K562 (cell line): Measurements from ENCODE around the gene CPA2. TPM values are rescaled to one million over a fixed set of nuclear protein-coding genes. Genes with fewer than 3 reads are reported as not detected.

ENCODE experiments used
- ATAC-seq: fragments of 200-7000 bp; cut with Tn5 transposase; 3 replicates; pipeline ENCODE4 v1.9.1; 2020; ENCODE audit warnings: moderate library complexity
- BruUV-seq: library from RNA; stranded (reverse); fragments of 400-500 nt; replicated peaks from 2 replicates; lab custom pipeline; 2021; lab: Mats Ljungman, UMichigan
- CTCF ChIA-PET: fragments of 300-600 bp; formaldehyde crosslinking; extraction: SDS; loops from one replicate; lab custom pipeline; 2021; ENCODE audit warnings: low intra/inter-chr PET ratio; lab: Yijun Ruan, JAX
- POLR2A ChIA-PET: fragments of 300-600, 350-650 bp; sonication (Branson Sonifier 250); formaldehyde crosslinking; extraction: SDS; loops from one replicate; lab custom pipeline; 2021; ENCODE audit warnings: antibody characterized with exemption, inconsistent platforms; lab: Yijun Ruan, JAX
- DNase-seq, 4 experiments: peaks; one replicate each; pipeline versions ENCODE4 v3.0.0 to v3.0.0-alpha.2; 2011 to 2018; ENCODE audit warnings: low spot score in 3 of 4, mixed read lengths in 3 of 4; ENCODE audit errors: extremely low read depth in 1 of 4
- FAIRE-seq: peaks from 2 replicates; lab custom pipeline; 2011; peaks lifted over from hg19 to GRCh38; lab: Jason Lieb, UNC
- H2AFZ ChIP-seq: 2 replicates; pipeline ENCODE4 v1.6.0; 2011; ENCODE audit warnings: low read depth, low read length, control low read depth, inconsistent platforms
- H3K27ac ChIP-seq: fragments of 200-600 bp; 3 replicates; pipeline ENCODE4 v1.8.0; 2011; ENCODE audit warnings: low read depth, mild to moderate bottlenecking, control low read depth, inconsistent platforms, low read length, moderate library complexity, mixed read lengths; ENCODE audit errors: extremely low read depth
- H3K27me3 ChIP-seq, 2 experiments: fragments of 300-600 bp in 1 of 2; 2 replicates in 1 of 2; 3 replicates in 1 of 2; pipeline versions ENCODE4 v1.6.0 to v1.8.0; 2011; ENCODE audit warnings: inconsistent platforms in 2 of 2, low read length in 2 of 2, mild to moderate bottlenecking in 1 of 2, mixed read lengths in 1 of 2, moderate library complexity in 1 of 2; ENCODE audit not compliant: control insufficient read depth in 2 of 2, insufficient read depth in 2 of 2
- H3K36me3 ChIP-seq: fragments of 300-600 bp; 3 replicates; pipeline ENCODE4 v1.8.0; 2011; ENCODE audit warnings: mild to moderate bottlenecking, low read length, inconsistent platforms; ENCODE audit not compliant: control insufficient read depth, insufficient read depth
- H3K4me1 ChIP-seq, 2 experiments: fragments of 200-600 bp in 1 of 2; replicated peaks in 1 of 2; 2 replicates in 1 of 2; 3 replicates in 1 of 2; pipeline versions ENCODE4 v1.5.1 to v1.8.0; 2011; ENCODE audit warnings: inconsistent platforms in 2 of 2, low read length in 2 of 2, mild to moderate bottlenecking in 1 of 2, mixed read lengths in 1 of 2, moderate library complexity in 1 of 2; ENCODE audit not compliant: control insufficient read depth in 2 of 2, insufficient read depth in 2 of 2
- H3K4me2 ChIP-seq: 2 replicates; pipeline ENCODE4 v1.6.1; 2011; ENCODE audit warnings: low read length, control low read depth, inconsistent platforms, mixed read lengths; ENCODE audit not compliant: insufficient read depth
- H3K4me3 ChIP-seq: fragments of 200-600 bp; sonication (generic), shearing (Covaris generic); 2 replicates; pipeline ENCODE4 v1.5.1; 2016; ENCODE audit warnings: control low read depth, inconsistent platforms
- H3K79me2 ChIP-seq: fragments of 200-600 bp; 3 replicates; pipeline ENCODE4 v1.8.0; 2011; ENCODE audit warnings: low read length, inconsistent platforms; ENCODE audit not compliant: control insufficient read depth, insufficient read depth
- H3K9ac ChIP-seq, 2 experiments: 2 replicates each; pipeline versions ENCODE4 v1.6.0 to v1.6.1; 2011; ENCODE audit warnings: low read depth in 2 of 2, low read length in 2 of 2, control low read depth in 1 of 2, inconsistent platforms in 1 of 2, mild to moderate bottlenecking in 1 of 2, mixed read lengths in 1 of 2; ENCODE audit not compliant: insufficient read depth in 1 of 2
- H3K9me1 ChIP-seq: one replicate; pipeline ENCODE4 v1.6.0; 2011; ENCODE audit warnings: inconsistent platforms, mild to moderate bottlenecking, low read length, moderate library complexity; ENCODE audit not compliant: control insufficient read depth, insufficient read depth
- H3K9me3 ChIP-seq: replicated peaks from 2 replicates; pipeline ENCODE4 v1.5.1; 2011; ENCODE audit warnings: low read depth, low read length, inconsistent platforms; ENCODE audit not compliant: control insufficient read depth, insufficient read depth
- H4K20me1 ChIP-seq: replicated peaks from 2 replicates; pipeline ENCODE4 v1.6.1; 2011; ENCODE audit warnings: low read length, inconsistent platforms, mixed read lengths; ENCODE audit not compliant: control insufficient read depth, insufficient read depth
- BRCA1 ChIP-seq, 2 experiments: fragments of 450-650 bp in 1 of 2; sonication (generic) in 1 of 2; formaldehyde crosslinking in 1 of 2; IDR thresholded peaks; 2 replicates each; pipeline versions ENCODE4 v1.5.0 to v1.6.1; 2017 to 2020; ENCODE audit warnings: mild to moderate bottlenecking in 1 of 2, missing genetic modification reagents in 1 of 2
- CBX8 ChIP-seq: fragments of 200-600 bp; sonication (generic); IDR thresholded peaks from 2 replicates; pipeline ENCODE4 v1.6.1; 2012; ENCODE audit warnings: borderline replicate concordance, mixed run types, low read depth, mild to moderate bottlenecking, moderate library complexity, mixed read lengths, low read length, control low read depth, inconsistent platforms; ENCODE audit not compliant: poor library complexity, severe bottlenecking; ENCODE audit errors: extremely low read depth
- ZC3H8 ChIP-seq: fragments of 450-650 bp; IDR thresholded peaks from 2 replicates; pipeline ENCODE4 v1.6.1; 2017
- WGBS: fragments of 100-300 bp; shearing (Covaris generic); methylation state at CpG from one replicate; pipeline ENCODE4 v1.1.6; 2016; ENCODE audit warnings: low coverage, mixed read lengths; ENCODE audit not compliant: insufficient coverage; ENCODE audit errors: missing lambda C conversion rate; 5-methylcytosine and 5-hydroxymethylcytosine counted together
- in situ Hi-C: fragments of 300-500 bp; cut with MboI; formaldehyde crosslinking; loops from 4 replicates; pipeline ENCODE4 v1.15.0; 2018; ENCODE audit warnings: inconsistent platforms, mixed read lengths
- intact Hi-C: fragments of 100-400 bp; cut with micrococcal nuclease; formaldehyde crosslinking; loops from 2 replicates; pipeline ENCODE4 v1.14.2; 2022
- polyA plus RNA-seq, 8 experiments: library from polyadenylated mRNA; depleted of rRNA in 4 of 8; stranded (reverse) in 5 of 8; unstranded in 3 of 8; fragments of >200 nt; fragmentation: Nextera tagmentation in 2 of 8; fragmentation: Illumina TruSeq in 1 of 8; extraction: Ambion mirVana in 2 of 8; extraction: Trizol in 1 of 8; gene quantifications; 2 replicates each; pipeline versions ENCODE4 v1.2.1 to v1.2.3, GENCODE V29; 2011 to 2014; ENCODE audit warnings: inconsistent platforms in 1 of 8, missing spikeins in 1 of 8
- total RNA-seq, 7 experiments: library from RNA; depleted of rRNA in 6 of 7; stranded (reverse); fragments of >200 nt in 6 of 7; fragmentation: Illumina TruSeq in 2 of 7; extraction: Trizol in 2 of 7; gene quantifications; 2 replicates each; pipeline versions ENCODE4 v1.2.1 to v1.2.3, GENCODE V29; 2011 to 2021; ENCODE audit warnings: low replicate concordance in 1 of 7
- TF ChIP-seq, protein P1 (sequence below): fragments of 450-650 bp; IDR thresholded peaks from 2 replicates; pipeline ENCODE4 v1.6.1; 2016; ENCODE audit warnings: low read depth

Gene CPA2
- total and polyA plus RNA-seq, 9 of the 15 experiments (the other 6 are each of a cell fraction or from before 2014, with no cell fraction given): 0.04 to 0.84 (median 0.09) TPM; not detected in 4

DNA sequence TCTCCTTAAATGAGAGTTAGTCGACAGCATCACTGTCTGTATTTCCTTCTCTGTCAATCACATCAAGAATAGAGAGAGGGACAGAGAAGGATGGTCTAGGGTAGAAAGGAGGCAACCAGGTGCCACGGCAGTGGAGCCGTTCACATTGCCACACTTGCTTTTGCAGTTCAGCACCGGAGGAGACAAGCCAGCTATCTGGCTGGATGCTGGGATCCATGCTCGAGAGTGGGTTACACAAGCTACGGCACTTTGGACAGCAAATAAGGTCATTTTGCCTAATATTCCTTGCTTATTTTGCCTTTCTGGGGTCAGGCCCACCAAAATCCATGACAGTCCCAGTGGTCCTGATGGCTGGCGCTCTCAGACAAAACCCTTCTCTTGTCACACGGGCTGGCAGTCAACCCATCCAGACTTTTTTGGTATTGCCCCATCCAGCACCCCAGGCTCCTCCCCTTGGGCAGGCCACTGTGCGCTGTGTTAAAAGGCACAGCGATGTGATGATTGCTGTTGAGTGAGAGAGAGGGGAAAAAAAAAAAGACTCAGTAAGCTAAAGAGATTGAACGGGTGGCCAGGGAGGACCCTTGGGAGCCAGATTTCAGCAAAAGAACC, 8.4 kb downstream of the CPA2 start:
- intact Hi-C loops (loop anchor here (5.0 to 10.0 kb wide), 2 partner anchors 203 to 560 kb away; partner anchors contain the start of gene KLHDC10), in situ Hi-C loops (no loop called here)
- no peaks in the 10 kb centered on the region for H3K36me3 ChIP-seq
- H3K27ac ChIP-seq: no peak overlapping the region
- ATAC-seq (no peak), DNase-seq (no peak), FAIRE-seq (no peak)
- 14% methylated on average over 11 of the region's 11 CpGs for WGBS
- no peaks in the 10 kb centered on the region for H3K9me3 ChIP-seq
- no peaks in the 10 kb centered on the region for H3K9me1 ChIP-seq
- peaks cover 8 to 9% of the 10 kb centered on the region in 2 experiments; a peak in 4 of 5 replicates for H3K4me1 ChIP-seq
- POLR2A ChIA-PET: interaction anchor here (0.7 to 0.9 kb wide), 2 partner anchors 10 to 11 kb away, joined by 3 read pairs; no protein-coding TSS in a partner anchor
- no peak overlapping the region for H3K4me2 ChIP-seq
- no peak overlapping the region for H3K9ac ChIP-seq
- no peak overlapping the region for H2AFZ ChIP-seq
- TF ChIP-seq BRCA1 (IDR thresholded peaks at IDR 0.05) (no peak), BRCA1 (CRISPR knock-in tag; IDR thresholded peaks at IDR 0.05) (0 out of 2 replicates have a peak, but pooled peaks have one; percentile 37), ZC3H8 (no peak), CBX8 (peak; percentile 41)
- TF ChIP-seq, protein P1, sequence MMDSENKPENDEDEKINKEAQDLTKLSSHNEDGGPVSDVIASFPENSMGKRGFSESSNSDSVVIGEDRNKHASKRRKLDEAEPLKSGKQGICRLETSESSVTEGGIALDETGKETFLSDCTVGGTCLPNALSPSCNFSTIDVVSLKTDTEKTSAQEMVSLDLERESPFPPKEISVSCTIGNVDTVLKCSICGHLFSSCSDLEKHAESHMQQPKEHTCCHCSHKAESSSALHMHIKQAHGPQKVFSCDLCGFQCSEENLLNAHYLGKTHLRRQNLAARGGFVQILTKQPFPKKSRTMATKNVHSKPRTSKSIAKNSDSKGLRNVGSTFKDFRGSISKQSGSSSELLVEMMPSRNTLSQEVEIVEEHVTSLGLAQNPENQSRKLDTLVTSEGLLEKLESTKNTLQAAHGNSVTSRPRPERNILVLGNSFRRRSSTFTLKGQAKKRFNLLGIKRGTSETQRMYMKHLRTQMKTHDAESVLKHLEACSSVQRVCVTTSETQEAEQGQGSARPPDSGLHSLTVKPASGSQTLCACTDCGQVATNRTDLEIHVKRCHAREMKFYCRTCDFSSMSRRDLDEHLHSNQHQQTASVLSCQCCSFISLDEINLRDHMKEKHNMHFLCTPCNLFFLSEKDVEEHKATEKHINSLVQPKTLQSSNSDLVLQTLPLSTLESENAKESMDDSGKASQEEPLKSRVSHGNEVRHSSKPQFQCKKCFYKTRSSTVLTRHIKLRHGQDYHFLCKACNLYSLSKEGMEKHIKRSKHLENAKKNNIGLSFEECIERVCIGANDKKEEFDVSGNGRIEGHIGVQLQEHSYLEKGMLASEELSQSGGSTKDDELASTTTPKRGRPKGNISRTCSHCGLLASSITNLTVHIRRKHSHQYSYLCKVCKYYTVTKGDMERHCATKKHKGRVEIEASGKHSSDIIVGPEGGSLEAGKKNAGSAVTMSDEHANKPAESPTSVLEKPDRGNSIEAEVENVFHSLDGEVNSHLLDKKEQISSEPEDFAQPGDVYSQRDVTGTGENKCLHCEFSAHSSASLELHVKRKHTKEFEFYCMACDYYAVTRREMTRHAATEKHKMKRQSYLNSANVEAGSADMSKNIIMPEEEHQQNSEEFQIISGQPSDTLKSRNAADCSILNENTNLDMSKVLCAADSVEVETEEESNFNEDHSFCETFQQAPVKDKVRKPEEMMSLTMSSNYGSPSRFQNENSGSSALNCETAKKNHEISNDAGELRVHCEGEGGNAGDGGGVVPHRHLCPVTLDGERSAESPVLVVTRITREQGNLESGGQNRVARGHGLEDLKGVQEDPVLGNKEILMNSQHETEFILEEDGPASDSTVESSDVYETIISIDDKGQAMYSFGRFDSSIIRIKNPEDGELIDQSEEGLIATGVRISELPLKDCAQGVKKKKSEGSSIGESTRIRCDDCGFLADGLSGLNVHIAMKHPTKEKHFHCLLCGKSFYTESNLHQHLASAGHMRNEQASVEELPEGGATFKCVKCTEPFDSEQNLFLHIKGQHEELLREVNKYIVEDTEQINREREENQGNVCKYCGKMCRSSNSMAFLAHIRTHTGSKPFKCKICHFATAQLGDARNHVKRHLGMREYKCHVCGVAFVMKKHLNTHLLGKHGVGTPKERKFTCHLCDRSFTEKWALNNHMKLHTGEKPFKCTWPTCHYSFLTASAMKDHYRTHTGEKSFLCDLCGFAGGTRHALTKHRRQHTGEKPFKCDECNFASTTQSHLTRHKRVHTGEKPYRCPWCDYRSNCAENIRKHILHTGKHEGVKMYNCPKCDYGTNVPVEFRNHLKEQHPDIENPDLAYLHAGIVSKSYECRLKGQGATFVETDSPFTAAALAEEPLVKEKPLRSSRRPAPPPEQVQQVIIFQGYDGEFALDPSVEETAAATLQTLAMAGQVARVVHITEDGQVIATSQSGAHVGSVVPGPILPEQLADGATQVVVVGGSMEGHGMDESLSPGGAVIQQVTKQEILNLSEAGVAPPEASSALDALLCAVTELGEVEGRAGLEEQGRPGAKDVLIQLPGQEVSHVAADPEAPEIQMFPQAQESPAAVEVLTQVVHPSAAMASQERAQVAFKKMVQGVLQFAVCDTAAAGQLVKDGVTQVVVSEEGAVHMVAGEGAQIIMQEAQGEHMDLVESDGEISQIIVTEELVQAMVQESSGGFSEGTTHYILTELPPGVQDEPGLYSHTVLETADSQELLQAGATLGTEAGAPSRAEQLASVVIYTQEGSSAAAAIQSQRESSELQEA: no peak
- H3K4me3 ChIP-seq: no peak overlapping the region
- BruUV-seq: no TSS peak
- H3K79me2 ChIP-seq: no peaks in the 10 kb centered on the region
- CTCF ChIA-PET: no interaction called here
- peaks cover 6 to 13% of the 10 kb centered on the region in 2 experiments for H3K27me3 ChIP-seq
- H4K20me1 ChIP-seq: no peaks in the 10 kb centered on the region
